ENCODE data around the gene EP400.

DNA sequence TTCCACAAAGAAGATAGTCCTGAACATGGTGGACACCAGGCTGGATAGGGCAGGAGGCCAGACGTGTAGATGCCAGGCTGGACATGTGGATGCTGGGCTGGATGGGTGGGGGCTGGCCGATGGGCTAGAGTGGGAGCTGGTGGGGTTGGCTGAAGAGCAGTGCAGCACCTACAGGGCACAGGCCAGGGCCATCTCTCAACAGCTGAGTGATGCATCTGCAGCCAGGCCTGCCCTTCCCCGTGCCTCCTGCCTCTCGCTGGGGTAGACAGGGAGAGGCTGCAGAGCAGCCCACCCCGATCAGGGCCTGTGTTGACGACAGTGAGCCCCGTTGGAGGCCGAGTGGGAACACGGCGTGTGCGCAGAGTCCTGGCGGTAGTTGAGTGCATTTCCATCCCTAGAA is 39.3 kb downstream of the EP400 start:
- TF ChIP-seq EZH2 (IDR thresholded peaks at IDR 0.05; ENCODE audit: borderline replicate concordance, low read depth, low read length, poor library complexity, severe bottlenecking), result no peak
- TF ChIP-seq, protein P1, sequence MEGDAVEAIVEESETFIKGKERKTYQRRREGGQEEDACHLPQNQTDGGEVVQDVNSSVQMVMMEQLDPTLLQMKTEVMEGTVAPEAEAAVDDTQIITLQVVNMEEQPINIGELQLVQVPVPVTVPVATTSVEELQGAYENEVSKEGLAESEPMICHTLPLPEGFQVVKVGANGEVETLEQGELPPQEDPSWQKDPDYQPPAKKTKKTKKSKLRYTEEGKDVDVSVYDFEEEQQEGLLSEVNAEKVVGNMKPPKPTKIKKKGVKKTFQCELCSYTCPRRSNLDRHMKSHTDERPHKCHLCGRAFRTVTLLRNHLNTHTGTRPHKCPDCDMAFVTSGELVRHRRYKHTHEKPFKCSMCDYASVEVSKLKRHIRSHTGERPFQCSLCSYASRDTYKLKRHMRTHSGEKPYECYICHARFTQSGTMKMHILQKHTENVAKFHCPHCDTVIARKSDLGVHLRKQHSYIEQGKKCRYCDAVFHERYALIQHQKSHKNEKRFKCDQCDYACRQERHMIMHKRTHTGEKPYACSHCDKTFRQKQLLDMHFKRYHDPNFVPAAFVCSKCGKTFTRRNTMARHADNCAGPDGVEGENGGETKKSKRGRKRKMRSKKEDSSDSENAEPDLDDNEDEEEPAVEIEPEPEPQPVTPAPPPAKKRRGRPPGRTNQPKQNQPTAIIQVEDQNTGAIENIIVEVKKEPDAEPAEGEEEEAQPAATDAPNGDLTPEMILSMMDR (conservative IDR thresholded peaks at IDR 0.05; ENCODE audit: low read depth, low read length), result no peak
